Tibial nerve (tissue), 4 donors: ENCODE measurements around the gene IRX6.

Experiments
- CTCF ChIP-seq, 5 experiments: fragments of 200-600 bp in 3 of 5; fragments of 450-650 bp in 2 of 5; sonication (generic) in 3 of 5; IDR thresholded peaks; one replicate each; pipeline ENCODE4 v1.5.1; 2016 to 2019; ENCODE audit warnings: antibody characterized with exemption in 5 of 5, mild to moderate bottlenecking in 3 of 5, moderate library complexity in 2 of 5
- EP300 ChIP-seq, 2 donors: sonication (generic); formaldehyde crosslinking; IDR thresholded peaks; one replicate each; pipeline ENCODE4 v1.6.1; 2017; ENCODE audit warnings: antibody characterized with exemption in 2 of 2, mild to moderate bottlenecking in 1 of 2
- POLR2A ChIP-seq, 2 donors: fragments of 450-650 bp; IDR thresholded peaks; one replicate each; pipeline ENCODE4 v1.6.1; 2017; ENCODE audit warnings: antibody characterized with exemption in 2 of 2, mild to moderate bottlenecking in 2 of 2, moderate library complexity in 2 of 2

GRCh38 chr16:55292491-55292890 is 31.5 kb upstream of the IRX6 start:
- TF ChIP-seq CTCF (IDR thresholded peaks at IDR 0.05), result no peak
- TF ChIP-seq POLR2A (IDR thresholded peaks at IDR 0.05), result no peak
- TF ChIP-seq EP300 (IDR thresholded peaks at IDR 0.05), result no peak
